Adipocyte (in vitro differentiated cells): Measurements from ENCODE around the gene MRPS6.

ENCODE experiments used
- DNase-seq: peaks from one replicate; pipeline ENCODE4 v3.0.0-alpha.2; 2015; ENCODE audit warnings: low read depth
- H3K27me3 ChIP-seq: replicated peaks from 2 replicates; pipeline ENCODE4 v1.7.0; 2013; ENCODE audit warnings: mild to moderate bottlenecking, low read length, moderate library complexity; ENCODE audit not compliant: control insufficient read depth, insufficient read depth
- H3K36me3 ChIP-seq: 2 replicates; pipeline ENCODE4 v1.7.0; 2013; ENCODE audit warnings: low read length, mild to moderate bottlenecking, moderate library complexity; ENCODE audit not compliant: control insufficient read depth, insufficient read depth, severe bottlenecking
- H3K4me1 ChIP-seq: 2 replicates; pipeline ENCODE4 v1.7.0; 2013; ENCODE audit warnings: mild to moderate bottlenecking, low read length, moderate library complexity; ENCODE audit not compliant: control insufficient read depth, insufficient read depth
- H3K4me3 ChIP-seq: 2 replicates; pipeline ENCODE4 v1.7.0; 2013; ENCODE audit warnings: mild to moderate bottlenecking, low read length, moderate library complexity
- H3K9ac ChIP-seq: 2 replicates; pipeline ENCODE4 v1.7.0; 2013; ENCODE audit warnings: mild to moderate bottlenecking, low read length, moderate library complexity
- H3K9me3 ChIP-seq: 2 replicates; pipeline ENCODE4 v1.7.0; 2013; ENCODE audit warnings: mild to moderate bottlenecking, low read length, moderate library complexity; ENCODE audit not compliant: control insufficient read depth

Gene MRPS6

DNA sequence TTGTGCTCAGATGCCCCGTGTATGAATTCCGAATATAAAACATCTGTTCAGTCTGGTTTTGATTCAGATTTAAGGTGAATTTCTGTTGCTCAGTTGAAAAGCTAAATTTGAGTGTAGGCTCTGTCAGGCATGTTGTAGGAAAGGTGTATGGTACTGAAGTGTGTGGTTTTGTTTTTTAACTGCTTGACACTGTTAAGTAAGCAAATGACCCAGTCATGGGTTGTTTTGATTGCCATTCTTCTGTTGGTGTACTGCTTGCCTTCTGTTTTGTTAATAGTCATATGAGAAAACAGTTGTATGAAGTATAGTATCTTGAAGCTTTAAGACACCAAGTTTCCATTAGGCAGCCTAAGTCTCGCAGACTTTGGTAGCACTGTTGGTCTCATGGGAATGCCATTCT is 10.0 kb downstream of the MRPS6 start:
- H3K9ac ChIP-seq = no peak overlapping the region
- H3K4me3 ChIP-seq = no peak overlapping the region
- H3K9me3 ChIP-seq = no peaks in the 10 kb centered on the region
- H3K27me3 ChIP-seq = no peaks in the 10 kb centered on the region
- no peak for DNase-seq
- peaks cover 15% of the 10 kb centered on the region for H3K36me3 ChIP-seq
- peaks cover 28% of the 10 kb centered on the region for H3K4me1 ChIP-seq

DNA sequence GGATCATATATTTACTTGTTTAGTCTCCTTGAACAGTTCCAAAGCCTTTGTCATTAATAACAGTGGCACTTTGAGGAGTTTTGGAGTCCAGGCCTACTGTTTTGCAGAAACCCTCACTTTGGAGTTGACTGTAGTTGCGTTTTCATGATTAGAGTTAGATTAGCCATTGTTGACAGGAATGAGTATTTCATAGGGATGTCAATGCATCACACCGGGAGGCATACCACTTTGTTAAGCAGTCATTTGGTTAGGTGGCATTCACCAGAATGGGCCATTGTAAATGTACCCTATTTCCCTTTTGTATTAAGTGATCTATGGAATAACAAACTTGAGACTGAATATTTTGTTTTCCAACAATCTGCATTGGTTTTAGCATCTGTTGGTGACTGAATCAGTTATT is 11.8 kb downstream of the MRPS6 start:
- DNase-seq = no peak

DNA sequence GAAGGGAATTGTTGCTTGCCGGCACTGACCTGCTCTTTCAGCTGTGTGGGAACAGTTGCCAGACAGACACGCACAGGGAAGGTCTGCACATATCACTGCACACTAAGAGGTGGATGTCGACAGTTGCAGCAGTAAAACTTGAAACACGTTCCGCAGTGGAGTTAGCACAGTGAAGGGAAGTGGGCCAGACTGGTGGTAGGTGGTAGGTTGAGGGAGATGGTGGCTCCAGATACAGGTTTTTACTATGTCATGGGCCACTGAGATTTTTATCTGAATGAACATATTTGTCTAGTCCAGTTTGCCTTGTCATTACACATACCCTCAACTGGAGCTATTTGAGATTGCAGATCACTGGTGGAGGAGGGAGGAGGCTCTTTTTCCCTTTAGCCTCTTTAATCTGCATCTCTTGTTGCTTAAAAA is 13.5 kb downstream of the MRPS6 start:
- no peak for DNase-seq
- Histone ChIP-seq H3K27me3 (no peaks in the 10 kb centered on the region), H3K9ac (no peak overlapping the region), H3K36me3 (peaks cover 11% of the 10 kb centered on the region), H3K4me1 (peaks cover 3% of the 10 kb centered on the region), H3K4me3 (no peak overlapping the region), H3K9me3 (no peaks in the 10 kb centered on the region)

More for the DNA sequence above, 11.8 kb downstream of the MRPS6 start:
- Histone ChIP-seq H3K4me3 (no peak overlapping the region), H3K27me3 (no peaks in the 10 kb centered on the region), H3K9ac (no peak overlapping the region), H3K9me3 (no peaks in the 10 kb centered on the region), H3K36me3 (peaks cover 15% of the 10 kb centered on the region), H3K4me1 (peaks cover 13% of the 10 kb centered on the region)

DNA sequence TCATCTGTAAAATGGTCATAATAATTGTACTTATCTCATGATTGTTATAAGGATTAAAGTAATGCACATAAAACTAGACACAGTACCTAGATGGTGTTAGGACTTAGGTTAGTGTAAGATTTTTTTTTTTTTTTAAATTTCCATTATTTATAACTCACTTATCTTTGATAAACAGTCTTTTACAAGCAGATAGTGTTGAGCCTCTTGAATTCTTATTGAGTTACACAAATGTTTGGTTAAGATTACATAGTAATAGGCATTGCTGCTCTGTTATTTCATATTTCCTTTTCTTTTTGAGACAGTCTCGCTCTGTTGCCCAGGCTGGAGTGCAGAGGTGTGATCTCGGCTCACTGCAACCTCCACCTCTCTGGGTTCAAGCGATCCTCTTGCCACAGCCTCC is 15.4 kb downstream of the MRPS6 start:
- no peaks in the 10 kb centered on the region for H3K27me3 ChIP-seq
- no peak for DNase-seq
- H3K9ac ChIP-seq = no peak overlapping the region
- no peak overlapping the region for H3K4me3 ChIP-seq
- peaks cover 15% of the 10 kb centered on the region for H3K4me1 ChIP-seq
- H3K36me3 ChIP-seq = peaks cover 8% of the 10 kb centered on the region
- H3K9me3 ChIP-seq = no peaks in the 10 kb centered on the region

DNA sequence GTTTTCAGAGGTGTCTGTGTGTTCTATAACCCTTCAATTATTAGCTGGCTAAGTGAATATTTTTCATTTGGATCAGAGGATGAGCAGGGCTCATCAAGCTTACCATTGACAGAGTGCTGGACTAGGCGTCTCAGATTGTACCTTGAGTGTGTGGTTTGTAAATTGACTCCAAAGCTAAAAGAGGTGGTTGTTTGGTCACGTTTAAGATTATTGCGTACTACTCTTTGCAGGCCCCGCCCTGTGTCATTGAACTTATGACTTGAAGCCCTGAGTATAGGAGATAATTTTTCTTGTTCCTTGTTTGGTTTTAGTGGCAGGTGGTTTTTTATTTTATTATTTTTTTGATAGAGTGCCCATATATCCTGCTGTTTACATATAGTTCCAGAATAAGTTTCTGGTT is 17.7 kb downstream of the MRPS6 start:
- peaks cover 25% of the 10 kb centered on the region for H3K4me1 ChIP-seq
- H3K36me3 ChIP-seq = peaks cover 14% of the 10 kb centered on the region
- H3K4me3 ChIP-seq = no peak overlapping the region
- H3K9ac ChIP-seq = no peak overlapping the region
- no peaks in the 10 kb centered on the region for H3K9me3 ChIP-seq
- no peak for DNase-seq
- H3K27me3 ChIP-seq = no peaks in the 10 kb centered on the region

DNA sequence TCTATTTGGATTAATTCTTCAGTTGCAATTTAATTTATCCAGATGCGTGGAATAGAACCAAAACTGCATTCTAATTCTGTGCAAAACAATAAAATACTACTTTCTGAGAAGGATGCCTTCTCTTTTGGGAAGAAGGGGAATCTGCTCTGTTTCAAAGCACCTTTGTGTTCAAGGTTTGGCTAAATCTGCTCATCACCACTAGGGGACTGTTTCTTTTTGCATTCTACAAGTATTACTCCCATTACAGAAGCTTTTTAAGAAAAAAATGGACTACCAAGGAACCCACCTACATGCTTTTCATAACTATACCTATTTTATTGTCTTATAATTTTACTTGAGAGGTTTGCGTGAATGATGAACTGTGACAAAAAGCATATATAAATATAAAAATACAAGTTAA is 18.2 kb downstream of the MRPS6 start:
- no peak for DNase-seq
- peaks cover 20% of the 10 kb centered on the region for H3K36me3 ChIP-seq
- H3K9ac ChIP-seq = no peak overlapping the region
- H3K4me3 ChIP-seq = no peak overlapping the region
- H3K4me1 ChIP-seq = peaks cover 25% of the 10 kb centered on the region
- no peaks in the 10 kb centered on the region for H3K27me3 ChIP-seq
- no peaks in the 10 kb centered on the region for H3K9me3 ChIP-seq

DNA sequence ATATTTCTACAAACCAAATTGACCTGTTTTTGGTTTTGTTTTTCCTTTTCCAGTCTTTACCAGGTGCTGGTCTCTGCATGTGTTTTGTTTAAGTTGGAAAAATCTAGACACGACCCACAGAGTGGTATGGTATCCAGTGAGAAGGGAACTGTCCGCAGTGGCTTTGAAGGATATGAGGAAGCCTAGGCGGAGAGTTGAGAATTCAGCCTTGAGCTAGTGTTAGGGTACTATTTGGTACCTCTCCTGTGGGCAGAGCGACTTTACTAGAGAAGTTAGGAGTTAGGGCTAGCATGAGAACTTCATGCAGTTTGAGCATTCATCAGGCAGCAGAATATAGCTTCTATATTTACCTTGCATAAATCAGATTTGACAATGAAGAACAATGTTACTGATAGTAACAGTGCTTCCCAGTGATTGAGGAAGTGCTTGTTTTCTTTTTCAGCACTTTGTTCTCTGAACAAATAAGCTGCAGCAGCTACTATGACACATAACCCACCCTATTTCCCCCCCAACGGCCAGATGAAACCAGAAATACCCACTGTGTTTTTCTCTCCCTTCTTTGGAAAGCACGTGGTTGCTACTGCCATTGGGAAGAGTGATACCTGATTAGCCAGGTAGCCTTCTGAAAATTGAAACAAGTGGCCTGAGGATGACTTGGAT is 19.0 kb downstream of the MRPS6 start:
- DNase-seq = no peak
- Histone ChIP-seq H3K4me1 (peaks cover 26% of the 10 kb centered on the region), H3K4me3 (no peak overlapping the region), H3K27me3 (no peaks in the 10 kb centered on the region), H3K36me3 (peaks cover 24% of the 10 kb centered on the region), H3K9me3 (no peaks in the 10 kb centered on the region), H3K9ac (no peak overlapping the region)

DNA sequence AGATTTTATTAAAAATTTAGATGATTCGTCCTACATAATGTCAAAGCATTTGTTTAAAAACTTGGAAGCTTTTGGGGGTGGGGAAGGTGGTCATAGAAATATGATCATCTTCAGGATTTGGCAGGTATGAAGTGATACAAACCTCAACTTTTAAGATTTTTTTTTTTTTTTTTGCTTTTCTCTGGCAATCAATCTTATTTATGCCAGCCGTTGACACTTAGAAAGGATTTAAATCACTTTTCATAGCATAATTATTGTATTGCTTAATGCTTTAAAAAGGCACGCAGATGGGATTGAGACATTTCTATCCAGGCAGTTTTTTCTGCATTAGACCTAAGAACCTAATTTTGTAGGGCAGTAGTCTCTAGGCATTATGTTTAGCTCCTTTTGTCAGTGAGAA is 19.7 kb downstream of the MRPS6 start:
- no peak overlapping the region for H3K4me3 ChIP-seq
- peaks cover 24% of the 10 kb centered on the region for H3K36me3 ChIP-seq
- H3K9me3 ChIP-seq = no peaks in the 10 kb centered on the region
- peak overlapping the region; percentile 22 for H3K9ac ChIP-seq
- peaks cover 33% of the 10 kb centered on the region for H3K4me1 ChIP-seq
- DNase-seq = no peak
- H3K27me3 ChIP-seq = no peaks in the 10 kb centered on the region

DNA sequence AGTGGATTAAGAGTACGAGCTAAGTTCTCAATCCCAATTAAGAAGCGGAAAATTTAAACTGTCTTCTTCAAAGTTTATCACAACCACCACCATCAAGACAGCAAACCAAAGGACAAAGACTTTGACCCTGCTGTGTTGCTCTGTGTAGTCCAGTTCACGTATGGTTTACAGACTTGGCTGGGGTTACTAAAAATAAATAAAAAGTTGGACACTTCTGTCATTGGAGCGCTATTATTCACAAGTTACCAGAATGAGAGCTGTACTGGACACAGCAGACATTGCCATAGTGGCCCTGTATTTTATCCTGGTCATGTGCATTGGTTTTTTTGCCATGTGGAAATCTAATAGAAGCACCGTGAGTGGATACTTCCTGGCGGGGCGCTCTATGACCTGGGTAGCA is 21.6 kb downstream of the MRPS6 start:
- Histone ChIP-seq H3K4me1 (peaks cover 34% of the 10 kb centered on the region), H3K36me3 (peaks cover 24% of the 10 kb centered on the region), H3K9ac (no peak overlapping the region), H3K9me3 (no peaks in the 10 kb centered on the region), H3K4me3 (no peak overlapping the region), H3K27me3 (no peaks in the 10 kb centered on the region)
- DNase-seq = no peak

DNA sequence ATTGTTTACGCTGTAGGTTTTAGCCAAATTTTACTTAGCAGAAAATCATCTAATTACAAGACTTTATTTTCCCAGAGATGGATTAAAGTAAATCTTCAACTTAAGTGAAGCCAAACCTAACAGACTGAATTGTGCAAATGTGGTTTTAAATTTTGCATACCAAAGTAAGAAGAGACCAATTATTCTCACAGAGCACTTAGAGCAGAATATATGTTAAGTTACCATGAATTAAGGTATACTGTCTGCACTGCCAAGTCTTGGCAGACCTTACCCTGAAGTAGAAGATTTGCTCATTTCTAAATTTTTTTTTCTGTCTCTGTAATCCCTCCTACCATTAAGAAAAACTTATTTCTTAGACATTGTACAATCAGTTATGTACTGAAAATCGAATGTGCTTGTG is 24.1 kb downstream of the MRPS6 start:
- Histone ChIP-seq H3K36me3 (peaks cover 24% of the 10 kb centered on the region), H3K9me3 (no peaks in the 10 kb centered on the region), H3K27me3 (no peaks in the 10 kb centered on the region), H3K4me1 (peaks cover 52% of the 10 kb centered on the region), H3K9ac (no peak overlapping the region), H3K4me3 (no peak overlapping the region)
- DNase-seq = peak; percentile 48

DNA sequence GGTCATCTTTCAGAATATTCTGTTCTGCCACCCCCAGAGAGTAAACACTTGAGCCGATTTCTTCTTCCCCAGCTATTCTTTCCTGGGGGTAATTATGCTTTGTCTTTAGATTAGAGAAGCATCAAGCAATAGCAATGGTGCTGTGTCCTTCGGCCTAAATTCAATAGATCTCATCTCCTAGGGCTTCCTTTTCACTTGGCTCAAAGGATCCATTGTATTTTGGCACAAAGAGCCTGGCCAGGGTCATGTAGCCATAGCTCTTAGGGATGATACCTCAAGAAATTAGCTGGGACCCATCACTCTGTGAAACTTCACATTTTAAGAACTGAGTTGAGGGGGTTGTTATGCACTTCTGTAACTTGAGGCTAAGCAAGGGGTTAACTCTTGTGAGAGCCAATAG is 27.0 kb downstream of the MRPS6 start:
- Histone ChIP-seq H3K4me1 (peaks cover 37% of the 10 kb centered on the region), H3K36me3 (peaks cover 25% of the 10 kb centered on the region), H3K9me3 (no peaks in the 10 kb centered on the region), H3K27me3 (no peaks in the 10 kb centered on the region), H3K4me3 (no peak overlapping the region), H3K9ac (no peak overlapping the region)
- DNase-seq = no peak

DNA sequence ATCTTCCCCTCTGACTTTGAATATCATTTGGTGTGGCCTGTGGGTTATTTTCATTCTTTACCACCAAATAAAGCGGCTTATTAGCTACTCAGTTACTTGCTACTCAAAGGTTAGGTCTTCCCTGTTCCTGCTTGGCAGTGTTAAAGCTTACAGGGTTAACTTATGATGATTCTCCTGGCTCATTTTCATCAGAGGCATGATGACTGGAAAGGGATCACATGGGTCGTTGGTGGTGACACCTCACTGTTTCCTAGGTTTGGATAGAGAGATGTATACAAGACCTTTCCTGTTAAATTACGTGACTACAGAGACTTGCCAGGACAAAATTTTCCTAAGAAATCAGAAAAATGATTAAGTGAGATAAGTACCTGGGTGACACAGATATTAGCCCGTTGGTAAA is 27.4 kb downstream of the MRPS6 start:
- H3K36me3 ChIP-seq = peaks cover 21% of the 10 kb centered on the region

More for the DNA sequence above, 27.4 kb downstream of the MRPS6 start:
- peaks cover 42% of the 10 kb centered on the region for H3K4me1 ChIP-seq
- H3K27me3 ChIP-seq = no peaks in the 10 kb centered on the region
- no peaks in the 10 kb centered on the region for H3K9me3 ChIP-seq
- no peak overlapping the region for H3K9ac ChIP-seq
- no peak for DNase-seq
- no peak overlapping the region for H3K4me3 ChIP-seq
